T-helper 1 cell (primary cell): ENCODE measurements around the gene RLF.

Experiments
- DNase-seq, 5 donors: peaks; one replicate each; pipeline ENCODE4 v3.0.0-alpha.2; 2012 to 2020

RLF gene

GRCh38 chr1:40239626-40240025 is 78.4 kb downstream of the RLF start:
- DNase-seq = no peak

GRCh38 chr1:40240390-40240789 is 79.2 kb downstream of the RLF start:
- no peak for DNase-seq

- DNase-seq = no peak
Measured at GRCh38 chr1:40241362-40241761, 80.2 kb downstream of the RLF start.

GRCh38 chr1:40243351-40243750 is 82.2 kb downstream of the RLF start:
- DNase-seq = no peak

GRCh38 chr1:40244138-40244744 is 83.1 kb downstream of the RLF start:
- DNase-seq = no peak

- no peak for DNase-seq
Measured at GRCh38 chr1:40245686-40246085, 84.5 kb downstream of the RLF start.

- no peak for DNase-seq
Measured at GRCh38 chr1:40247655-40248054, 86.5 kb downstream of the RLF start, which contains the start of gene TMCO2. TSS of gene TMCO2 (plus strand) at chr1:40247937. CDS start at chr1:40247994, 57 bp downstream.

GRCh38 chr1:40248412-40248811 is 87.2 kb downstream of the RLF start:
- DNase-seq = no peak

GRCh38 chr1:40251456-40251855 is 90.3 kb downstream of the RLF start:
- no peak for DNase-seq

- DNase-seq = no peak
Measured at GRCh38 chr1:40252601-40253000, 91.4 kb downstream of the RLF start.

GRCh38 chr1:40255231-40255630 is 94.0 kb downstream of the RLF start:
- no peak for DNase-seq

- no peak for DNase-seq
Measured at GRCh38 chr1:40256401-40257084, 95.4 kb downstream of the RLF start.

- no peak for DNase-seq
Measured at GRCh38 chr1:40257313-40257687, 96.1 kb downstream of the RLF start.

GRCh38 chr1:40257688-40258444 is 96.7 kb downstream of the RLF start, which contains the start of gene ZMPSTE24:
TSS of gene ZMPSTE24 (plus strand) at chr1:40258236. CDS start at chr1:40258272, 36 bp downstream.
- DNase-seq = peak; percentile 90 to 99 (median 93)

- DNase-seq = no peak
Measured at GRCh38 chr1:40258445-40258769, 97.2 kb downstream of the RLF start.

- peak in 1 of 5 donors; percentile 44 for DNase-seq
Measured at GRCh38 chr1:40264354-40264781, 103.2 kb downstream of the RLF start.

- no peak for DNase-seq
Measured at GRCh38 chr1:40265298-40265697, 104.1 kb downstream of the RLF start.

- no peak for DNase-seq
Measured at GRCh38 chr1:40265919-40266318, 104.7 kb downstream of the RLF start.

- DNase-seq = no peak
Measured at GRCh38 chr1:40266786-40267535, 105.8 kb downstream of the RLF start.

GRCh38 chr1:40267767-40268187 is 106.6 kb downstream of the RLF start:
- no peak for DNase-seq

GRCh38 chr1:40268211-40268610 is 107.0 kb downstream of the RLF start:
- DNase-seq = no peak

GRCh38 chr1:40270152-40270834 is 109.1 kb downstream of the RLF start:
- peak in 1 of 5 donors; percentile 22 for DNase-seq
